Transverse colon (tissue), 4 donors: ENCODE measurements around the gene CMC2. TPM values are rescaled to one million over a fixed set of nuclear protein-coding genes. Genes with fewer than 3 reads are reported as not detected.

ENCODE experiments used
- DNase-seq: peaks from one replicate; pipeline ENCODE4 v3.0.0-alpha.2; 2019
- H3K27ac ChIP-seq, 4 donors: fragments of 200-600 bp; sonication (generic); 2 replicates each; pipeline ENCODE4 v1.5.1; 2016 to 2018; ENCODE audit warnings: inconsistent platforms in 4 of 4
- H3K27me3 ChIP-seq: fragments of 200-600 bp; sonication (generic); 2 replicates; pipeline ENCODE4 v1.5.1; 2017; ENCODE audit warnings: inconsistent platforms
- H3K36me3 ChIP-seq, 4 donors: fragments of 200-600 bp; sonication (generic); 2 replicates each; pipeline ENCODE4 v1.5.1; 2017 to 2019; ENCODE audit warnings: inconsistent platforms in 4 of 4
- H3K4me1 ChIP-seq, 4 donors: fragments of 200-600 bp; sonication (generic); 2 replicates each; pipeline ENCODE4 v1.5.1; 2017 to 2020; ENCODE audit warnings: inconsistent platforms in 4 of 4
- H3K4me3 ChIP-seq, 4 donors: fragments of 200-600 bp; sonication (generic); 1 replicate in 1 of 4; 2 replicates in 3 of 4; pipeline versions ENCODE4 v1.5.1 to v1.6.1; 2017 to 2019; ENCODE audit warnings: inconsistent platforms in 4 of 4
- H3K9me3 ChIP-seq, 2 donors: fragments of 200-600 bp; sonication (generic); 2 replicates each; pipeline ENCODE4 v1.5.1; 2017 to 2019; ENCODE audit warnings: inconsistent platforms in 2 of 2
- EP300 ChIP-seq: sonication (generic); formaldehyde crosslinking; IDR thresholded peaks from one replicate; pipeline ENCODE4 v1.6.1; 2017; ENCODE audit warnings: antibody characterized with exemption, low read depth
- POLR2A ChIP-seq: fragments of 450-650 bp; IDR thresholded peaks from one replicate; pipeline ENCODE4 v1.6.1; 2016; ENCODE audit warnings: antibody characterized with exemption, mild to moderate bottlenecking, moderate library complexity
- POLR2AphosphoS5 ChIP-seq, 3 donors: sonication (generic); formaldehyde crosslinking; IDR thresholded peaks; one replicate each; pipeline ENCODE4 v1.6.1; 2016; ENCODE audit warnings: antibody characterized with exemption in 3 of 3
- WGBS, 2 donors: methylation state at CpG; one replicate each; pipeline ENCODE4 v1.1.5; 2018; ENCODE audit warnings: low coverage in 1 of 2; 5-methylcytosine and 5-hydroxymethylcytosine counted together
- in situ Hi-C, 4 donors: fragments of 200-750 bp; cut with MboI; loops; one replicate each; pipeline versions ENCODE4 v1.15.0 to v1.15.1; 2017; ENCODE audit warnings: low sequenced_read_pairs in 3 of 4, low pct_ligation_motif_present in 1 of 4, low pct_unique_long_range_greater_than_20kb in 1 of 4
- intact Hi-C: fragments of 100-400 bp; cut with DNase I; formaldehyde crosslinking; loops from one replicate; pipeline ENCODE4 v1.15.1; 2023; ENCODE audit warnings: low total_unique reads
- total RNA-seq, 4 donors: library from RNA; depleted of rRNA; stranded (reverse); fragments of >200 nt; gene quantifications; one replicate each; pipeline ENCODE4 v1.1.0, GENCODE V29; 2016
- TF ChIP-seq, protein P1 (sequence below), 5 experiments: fragments of 200-600 bp in 3 of 5; fragments of 450-650 bp in 2 of 5; sonication (generic) in 3 of 5; IDR thresholded peaks; 1 replicate in 2 of 5; 2 replicates in 3 of 5; pipeline ENCODE4 v1.5.1; 2016 to 2017; ENCODE audit warnings: antibody characterized with exemption in 5 of 5, inconsistent platforms in 3 of 5, mild to moderate bottlenecking in 2 of 5, moderate library complexity in 1 of 5

The CMC2 gene
- total RNA-seq, 4 donors from 2014 or later, result 2.8 to 42.9 (median 29.8) TPM

- intact Hi-C loops (no loop called here), in situ Hi-C loops (no loop called here)
- no peaks in the 10 kb centered on the region for H3K27me3 ChIP-seq
- peaks cover 0 to 4% (median 0%) of the 10 kb centered on the region in 4 donors for H3K36me3 ChIP-seq
- 95% methylated on average over 4 of the region's 4 CpGs; no CpG with 5 or more reads in 1 of the 2 donors for WGBS, 2 donors
- H3K4me3 ChIP-seq, result no peak overlapping the region
- H3K4me1 ChIP-seq, result peaks cover 0 to 3% (median 0%) of the 10 kb centered on the region in 4 donors
- no peaks in the 10 kb centered on the region for H3K9me3 ChIP-seq
- TF ChIP-seq, protein P1, sequence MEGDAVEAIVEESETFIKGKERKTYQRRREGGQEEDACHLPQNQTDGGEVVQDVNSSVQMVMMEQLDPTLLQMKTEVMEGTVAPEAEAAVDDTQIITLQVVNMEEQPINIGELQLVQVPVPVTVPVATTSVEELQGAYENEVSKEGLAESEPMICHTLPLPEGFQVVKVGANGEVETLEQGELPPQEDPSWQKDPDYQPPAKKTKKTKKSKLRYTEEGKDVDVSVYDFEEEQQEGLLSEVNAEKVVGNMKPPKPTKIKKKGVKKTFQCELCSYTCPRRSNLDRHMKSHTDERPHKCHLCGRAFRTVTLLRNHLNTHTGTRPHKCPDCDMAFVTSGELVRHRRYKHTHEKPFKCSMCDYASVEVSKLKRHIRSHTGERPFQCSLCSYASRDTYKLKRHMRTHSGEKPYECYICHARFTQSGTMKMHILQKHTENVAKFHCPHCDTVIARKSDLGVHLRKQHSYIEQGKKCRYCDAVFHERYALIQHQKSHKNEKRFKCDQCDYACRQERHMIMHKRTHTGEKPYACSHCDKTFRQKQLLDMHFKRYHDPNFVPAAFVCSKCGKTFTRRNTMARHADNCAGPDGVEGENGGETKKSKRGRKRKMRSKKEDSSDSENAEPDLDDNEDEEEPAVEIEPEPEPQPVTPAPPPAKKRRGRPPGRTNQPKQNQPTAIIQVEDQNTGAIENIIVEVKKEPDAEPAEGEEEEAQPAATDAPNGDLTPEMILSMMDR (IDR thresholded peaks at IDR 0.05), result no peak
- TF ChIP-seq POLR2A (no peak), EP300 (no peak), POLR2AphosphoS5 (IDR thresholded peaks at IDR 0.05) (no peak)
- no peak overlapping the region for H3K27ac ChIP-seq
- no peak for DNase-seq
These were observed 34.1 kb downstream of the CMC2 start for GRCh38 chr16:80972611-80973010.

- Histone ChIP-seq H3K4me1 (no peaks in the 10 kb centered on the region), H3K9me3 (no peaks in the 10 kb centered on the region), H3K36me3 (peaks cover 0 to 4% (median 0%) of the 10 kb centered on the region in 4 donors), H3K27me3 (no peaks in the 10 kb centered on the region), H3K4me3 (no peak overlapping the region), H3K27ac (no peak overlapping the region)
- in situ Hi-C loops, result no loop called here
- TF ChIP-seq EP300 (no peak), POLR2AphosphoS5 (IDR thresholded peaks at IDR 0.05) (no peak), POLR2A (no peak)
- TF ChIP-seq, protein P1 (IDR thresholded peaks at IDR 0.05), result no peak
- DNase-seq, result no peak
- WGBS, 2 donors, result 70% methylated on average over 2 of the region's 2 CpGs; no CpG with 5 or more reads in 1 of the 2 donors
- intact Hi-C loops, result no loop called here
These were observed 34.9 kb downstream of the CMC2 start for GRCh38 chr16:80971819-80972218.

- no peaks in the 10 kb centered on the region for H3K27me3 ChIP-seq
- H3K4me3 ChIP-seq, result no peak overlapping the region
- 91 to 92% methylated on average over 3 of the region's 3 CpGs for WGBS, 2 donors
- H3K36me3 ChIP-seq, result no peaks in the 10 kb centered on the region
- TF ChIP-seq POLR2AphosphoS5 (IDR thresholded peaks at IDR 0.05), result no peak
- TF ChIP-seq EP300, result no peak
- TF ChIP-seq, protein P1 (IDR thresholded peaks at IDR 0.05), result no peak
- no peak for TF ChIP-seq POLR2A
- DNase-seq, result no peak
- H3K27ac ChIP-seq, result no peak overlapping the region
- no peaks in the 10 kb centered on the region for H3K4me1 ChIP-seq
- H3K9me3 ChIP-seq, result no peaks in the 10 kb centered on the region
- intact Hi-C loops, result no loop called here
- in situ Hi-C loops, result no loop called here
These were observed 37.6 kb downstream of the CMC2 start for GRCh38 chr16:80969114-80969484.

- no peaks in the 10 kb centered on the region for H3K36me3 ChIP-seq
- no peaks in the 10 kb centered on the region for H3K9me3 ChIP-seq
- DNase-seq, result no peak
- TF ChIP-seq POLR2A (no peak), EP300 (no peak), POLR2AphosphoS5 (IDR thresholded peaks at IDR 0.05) (no peak)
- TF ChIP-seq, protein P1 (IDR thresholded peaks at IDR 0.05), result no peak
- H3K27ac ChIP-seq, result no peak overlapping the region
- WGBS, 2 donors, result 82 to 86% methylated on average over 2 to 4 of the region's 4 CpGs
- H3K4me1 ChIP-seq, result no peaks in the 10 kb centered on the region
- intact Hi-C loops (no loop called here), in situ Hi-C loops (no loop called here)
- H3K27me3 ChIP-seq, result no peaks in the 10 kb centered on the region
- H3K4me3 ChIP-seq, result no peak overlapping the region
These were observed 38.1 kb downstream of the CMC2 start for GRCh38 chr16:80968386-80969113.
